SH-SY5Y (cell line): ENCODE data around the gene BTBD9.

Source experiments
- GATA2 ChIP-seq: IDR thresholded peaks from 2 replicates; pipeline ENCODE4 v1.6.1; 2011; ENCODE audit warnings: mild to moderate bottlenecking, low read depth, low read length
- GATA3 ChIP-seq: IDR thresholded peaks from 2 replicates; pipeline ENCODE4 v1.6.1; 2011; ENCODE audit warnings: low read depth, mild to moderate bottlenecking, low read length, moderate library complexity

GRCh38 chr6:38131527-38131965 lies 508.2 kb downstream of the BTBD9 start:
- TF ChIP-seq GATA2 (no peak), GATA3 (no peak)
